Coronary artery (tissue), 2 donors: ENCODE data around the gene AARSD1.

Experiments
- DNase-seq: peaks from one replicate; pipeline ENCODE4 v3.0.0-alpha.2; 2017; ENCODE audit warnings: low spot score
- H3K27ac ChIP-seq, 2 donors: fragments of 200-600 bp; sonication (generic); one replicate each; pipeline ENCODE4 v1.5.1; 2016 to 2019
- H3K4me3 ChIP-seq: fragments of 200-600 bp; sonication (generic); 2 replicates; pipeline ENCODE4 v1.5.1; 2016; ENCODE audit warnings: mild to moderate bottlenecking, moderate library complexity
- TF ChIP-seq, protein P1 (sequence below): fragments of 200-600 bp; sonication (generic); IDR thresholded peaks from one replicate; pipeline ENCODE4 v1.5.1; 2019; ENCODE audit warnings: antibody characterized with exemption

AARSD1 gene

DNA sequence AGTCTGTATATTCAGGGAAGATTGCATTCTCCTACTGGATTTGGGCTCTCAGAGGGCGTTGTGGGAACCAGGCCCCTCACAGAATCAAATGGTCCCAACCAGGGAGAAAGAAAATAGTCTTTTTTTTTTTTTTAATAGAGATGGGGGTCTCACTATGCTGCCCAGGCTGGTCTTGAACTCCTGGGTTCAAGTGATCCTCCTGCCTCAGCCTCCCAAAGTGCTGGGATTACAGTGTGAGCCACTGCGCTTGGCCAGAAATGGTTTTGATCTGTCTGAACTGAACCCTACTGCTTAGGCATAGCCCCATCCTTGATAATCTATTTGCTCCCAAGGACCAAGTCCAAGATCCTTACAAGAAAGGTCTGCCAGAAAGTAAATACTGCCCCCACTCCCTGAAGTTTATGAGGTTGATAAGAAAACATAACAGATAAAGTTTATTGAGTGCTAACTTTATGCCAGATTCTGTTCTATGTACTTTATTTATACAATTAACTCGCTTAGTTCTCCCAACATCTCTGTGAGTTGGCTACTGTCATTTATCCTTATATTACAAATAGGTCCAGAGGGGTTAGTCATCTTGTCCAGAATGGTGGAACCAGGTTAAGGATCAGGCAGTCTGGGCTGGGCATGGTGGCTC lies 50.2 kb downstream of the AARSD1 start:
- no peak overlapping the region for H3K4me3 ChIP-seq
- no peak for DNase-seq
- TF ChIP-seq, protein P1, sequence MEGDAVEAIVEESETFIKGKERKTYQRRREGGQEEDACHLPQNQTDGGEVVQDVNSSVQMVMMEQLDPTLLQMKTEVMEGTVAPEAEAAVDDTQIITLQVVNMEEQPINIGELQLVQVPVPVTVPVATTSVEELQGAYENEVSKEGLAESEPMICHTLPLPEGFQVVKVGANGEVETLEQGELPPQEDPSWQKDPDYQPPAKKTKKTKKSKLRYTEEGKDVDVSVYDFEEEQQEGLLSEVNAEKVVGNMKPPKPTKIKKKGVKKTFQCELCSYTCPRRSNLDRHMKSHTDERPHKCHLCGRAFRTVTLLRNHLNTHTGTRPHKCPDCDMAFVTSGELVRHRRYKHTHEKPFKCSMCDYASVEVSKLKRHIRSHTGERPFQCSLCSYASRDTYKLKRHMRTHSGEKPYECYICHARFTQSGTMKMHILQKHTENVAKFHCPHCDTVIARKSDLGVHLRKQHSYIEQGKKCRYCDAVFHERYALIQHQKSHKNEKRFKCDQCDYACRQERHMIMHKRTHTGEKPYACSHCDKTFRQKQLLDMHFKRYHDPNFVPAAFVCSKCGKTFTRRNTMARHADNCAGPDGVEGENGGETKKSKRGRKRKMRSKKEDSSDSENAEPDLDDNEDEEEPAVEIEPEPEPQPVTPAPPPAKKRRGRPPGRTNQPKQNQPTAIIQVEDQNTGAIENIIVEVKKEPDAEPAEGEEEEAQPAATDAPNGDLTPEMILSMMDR: no peak
- H3K27ac ChIP-seq: no peak overlapping the region

DNA sequence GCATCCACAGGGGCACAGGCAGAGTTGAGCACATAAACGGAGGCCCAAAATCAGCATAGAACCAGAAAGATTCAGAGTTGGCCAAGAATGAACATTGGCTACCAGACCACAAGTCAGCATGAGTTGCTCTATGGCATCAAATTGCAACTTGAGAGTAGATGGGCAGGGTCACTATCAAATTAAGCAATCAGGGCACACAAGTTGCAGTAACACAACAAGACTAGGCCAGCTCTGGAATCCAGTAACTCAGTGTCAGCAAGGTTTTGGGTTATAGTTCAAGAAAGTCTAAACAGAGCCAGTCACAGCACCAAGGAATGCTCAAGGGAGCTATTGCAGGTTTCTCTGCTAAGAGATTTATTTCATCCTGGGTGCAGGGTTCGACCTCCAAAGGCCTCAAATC lies 50.7 kb downstream of the AARSD1 start:
- H3K4me3 ChIP-seq: no peak overlapping the region
- H3K27ac ChIP-seq: no peak overlapping the region
- TF ChIP-seq, protein P1: no peak
- DNase-seq: no peak

DNA sequence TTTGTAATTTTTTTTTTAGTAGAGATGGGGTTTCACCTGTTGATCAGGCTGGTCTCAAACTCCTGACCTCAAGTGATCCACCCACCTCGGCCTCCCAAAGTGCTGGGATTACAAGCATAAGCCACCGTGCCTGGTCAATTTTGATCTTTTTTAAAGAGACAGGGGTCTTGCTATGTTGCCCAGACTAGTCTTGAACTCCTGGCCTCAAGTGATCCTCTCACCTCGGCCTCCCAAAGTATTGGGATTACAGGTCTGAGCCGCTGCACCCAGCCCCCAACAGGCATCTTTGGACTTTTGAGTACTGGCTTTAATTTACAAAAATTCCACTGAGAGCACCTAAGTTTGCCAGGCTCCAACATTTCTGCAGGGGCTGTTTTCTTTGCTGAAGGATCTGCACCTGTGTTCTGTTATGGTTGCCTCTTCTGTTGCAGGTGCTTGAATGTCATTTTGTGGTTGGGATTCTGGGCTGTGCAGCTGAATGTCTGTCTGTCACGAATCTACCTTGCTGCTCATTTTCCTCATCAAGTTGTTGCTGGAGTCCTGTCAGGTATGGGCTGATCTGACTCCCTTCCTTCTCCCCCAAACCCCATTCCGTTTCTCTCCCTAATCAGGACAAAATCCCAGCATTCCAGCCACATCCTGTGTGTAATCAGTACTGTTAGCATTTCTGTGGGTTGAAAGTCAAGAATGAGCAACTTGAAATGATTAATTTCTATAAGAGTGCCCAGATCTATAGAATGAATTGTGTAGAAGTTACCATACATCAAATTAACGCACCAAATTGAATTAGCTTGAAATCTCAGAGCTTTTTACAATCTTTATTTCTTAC lies 55.2 kb downstream of the AARSD1 start:
- TF ChIP-seq, protein P1: no peak
- no peak for DNase-seq
- Histone ChIP-seq H3K4me3 (no peak overlapping the region), H3K27ac (no peak overlapping the region)

DNA sequence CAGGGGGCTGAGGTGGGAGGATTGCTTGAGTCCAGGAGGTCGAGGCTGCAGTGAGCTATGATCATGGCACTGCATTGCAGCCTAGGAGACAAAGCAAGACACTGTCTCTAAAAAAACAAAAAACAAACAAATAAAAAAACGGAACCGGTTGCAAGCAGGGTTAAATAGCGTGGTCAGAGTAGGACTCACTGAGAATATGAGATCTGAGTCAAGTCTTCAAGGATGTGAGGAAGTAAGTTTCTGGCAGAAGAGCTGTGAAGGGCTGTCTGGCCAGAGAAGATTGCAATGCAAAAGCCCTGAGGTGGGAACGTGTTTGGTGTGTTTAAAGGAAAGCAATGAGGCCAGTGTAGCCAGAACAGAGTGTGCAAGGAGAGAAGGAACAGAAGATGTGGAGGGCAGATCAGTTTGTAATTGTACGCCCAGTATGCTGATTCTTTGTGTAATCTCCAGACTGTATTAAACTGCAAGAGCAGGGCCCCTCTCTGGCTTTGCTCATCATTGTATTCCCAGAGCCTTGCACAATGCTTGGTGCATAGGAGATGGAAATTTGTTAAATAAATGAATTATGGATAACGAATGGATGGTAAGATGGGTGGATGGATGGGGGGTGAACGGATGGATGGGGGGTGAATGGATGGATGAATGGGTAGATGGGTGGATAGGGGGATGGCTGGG lies 57.3 kb downstream of the AARSD1 start:
- TF ChIP-seq, protein P1: no peak
- Histone ChIP-seq H3K4me3 (no peak overlapping the region), H3K27ac (no peak overlapping the region)
- DNase-seq: no peak

DNA sequence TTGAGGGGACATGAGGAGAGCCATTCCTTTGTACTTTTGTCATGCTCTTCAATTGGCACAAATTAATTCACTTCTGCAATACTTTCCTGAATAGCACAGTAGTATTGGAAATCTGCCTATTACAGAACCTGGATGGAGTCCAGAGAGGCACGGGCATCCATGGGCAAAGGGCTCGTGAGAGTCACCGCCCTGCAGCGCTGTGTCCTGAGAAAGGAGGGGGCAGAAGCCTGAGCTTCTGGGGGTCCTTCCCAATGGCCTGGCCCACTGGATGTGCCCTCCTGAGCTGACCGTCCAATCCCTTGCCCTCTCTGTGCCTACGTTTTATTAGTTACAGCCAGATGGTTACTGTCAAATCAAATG lies 60.2 kb downstream of the AARSD1 start:
- no peak for DNase-seq
- H3K4me3 ChIP-seq: no peak overlapping the region
- TF ChIP-seq, protein P1: no peak
- no peak overlapping the region for H3K27ac ChIP-seq

DNA sequence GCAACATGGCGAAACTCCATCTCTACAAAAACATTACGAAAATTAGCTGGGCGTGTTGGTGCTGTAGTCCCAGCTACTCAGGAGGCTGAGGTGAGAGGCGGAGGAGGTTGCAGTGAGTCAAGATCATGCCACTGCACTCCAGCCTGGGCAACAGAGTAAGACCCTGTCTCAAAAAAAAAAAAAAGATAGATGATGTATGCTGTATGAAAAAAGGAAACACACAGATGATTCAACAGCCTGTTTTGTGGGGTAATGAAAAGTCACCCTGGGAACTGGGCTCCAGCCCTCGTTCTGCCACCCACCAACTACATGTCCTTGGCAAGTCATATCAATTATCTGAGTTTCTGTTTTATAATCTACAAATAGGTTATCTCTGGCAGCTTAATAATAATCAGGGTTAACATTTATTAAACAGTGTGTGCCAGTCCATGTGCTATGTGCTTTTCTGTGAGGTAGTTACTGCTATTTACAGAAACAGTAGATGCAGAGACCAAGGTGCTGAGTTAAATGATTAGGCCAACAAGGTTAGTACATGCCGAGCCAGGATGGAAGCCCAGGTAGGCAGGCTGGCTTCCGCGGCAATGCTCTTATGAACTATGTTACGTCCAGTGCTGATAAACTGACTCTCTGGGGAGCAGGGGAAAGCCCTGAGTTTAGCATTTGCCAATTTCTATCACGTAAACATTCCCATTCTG lies 62.6 kb downstream of the AARSD1 start:
- Histone ChIP-seq H3K4me3 (no peak overlapping the region), H3K27ac (no peak overlapping the region)
- TF ChIP-seq, protein P1: no peak
- DNase-seq: no peak
